Fibroblast of lung (primary cell): Measurements from ENCODE around the gene PNPT1. TPM values are rescaled to one million over a fixed set of nuclear protein-coding genes. Genes with fewer than 3 reads are reported as not detected.

Experiments used
- DNase-seq, 2 donors: peaks; one replicate each; pipeline versions ENCODE4 v3.0.0 to v3.0.0-alpha.2; 2010; ENCODE audit warnings: low read depth in 2 of 2
- H2AFZ ChIP-seq: 2 replicates; pipeline ENCODE4 v1.5.1; 2012; ENCODE audit warnings: low read length, control low read depth, inconsistent platforms
- H3K27ac ChIP-seq: 2 replicates; pipeline ENCODE4 v1.5.1; 2011; ENCODE audit warnings: low read length, control low read depth; ENCODE audit not compliant: insufficient read depth
- H3K27me3 ChIP-seq: 2 replicates; pipeline ENCODE4 v1.5.1; 2011; ENCODE audit warnings: mild to moderate bottlenecking, low read length; ENCODE audit not compliant: control insufficient read depth, insufficient read depth
- H3K36me3 ChIP-seq: 2 replicates; pipeline ENCODE4 v1.5.1; 2011; ENCODE audit warnings: low read length; ENCODE audit not compliant: control insufficient read depth, insufficient read depth
- H3K4me1 ChIP-seq: 2 replicates; pipeline ENCODE4 v1.5.1; 2011; ENCODE audit warnings: low read length; ENCODE audit not compliant: control insufficient read depth, insufficient read depth; ENCODE audit errors: extremely low read depth
- H3K4me2 ChIP-seq: 2 replicates; pipeline ENCODE4 v1.5.1; 2011; ENCODE audit warnings: low read length, control low read depth; ENCODE audit not compliant: insufficient read depth; ENCODE audit errors: extremely low read depth
- H3K4me3 ChIP-seq, 4 experiments: fragments of 200-600 bp in 1 of 4; sonication (generic) in 1 of 4; replicated peaks in 1 of 4; 2 replicates each; pipeline ENCODE4 v1.5.1; 2011 to 2016; ENCODE audit warnings: low read length in 4 of 4, low read depth in 3 of 4, mild to moderate bottlenecking in 3 of 4, control low read depth in 2 of 4, inconsistent platforms in 1 of 4, mixed read lengths in 1 of 4; ENCODE audit not compliant: insufficient read depth in 1 of 4; ENCODE audit errors: control extremely low read depth in 1 of 4
- H3K79me2 ChIP-seq: 2 replicates; pipeline ENCODE4 v1.5.1; 2012; ENCODE audit warnings: mild to moderate bottlenecking, low read length, inconsistent platforms; ENCODE audit not compliant: control insufficient read depth, insufficient read depth
- H3K9ac ChIP-seq: 2 replicates; pipeline ENCODE4 v1.5.1; 2011; ENCODE audit warnings: mild to moderate bottlenecking, low read length, control low read depth; ENCODE audit not compliant: insufficient read depth
- H3K9me3 ChIP-seq: 2 replicates; pipeline ENCODE4 v1.5.1; 2012; ENCODE audit warnings: low read depth, low read length; ENCODE audit not compliant: control insufficient read depth, insufficient read depth
- H4K20me1 ChIP-seq: 2 replicates; pipeline ENCODE4 v1.5.1; 2011; ENCODE audit warnings: low read length; ENCODE audit not compliant: control insufficient read depth, insufficient read depth; ENCODE audit errors: extremely low read depth
- EZH2 ChIP-seq: IDR thresholded peaks from 2 replicates; pipeline ENCODE4 v1.5.1; 2012; ENCODE audit warnings: low read length, control low read depth, mild to moderate bottlenecking; ENCODE audit errors: missing control alignments
- polyA plus RNA-seq, 2 donors: library from polyadenylated mRNA; depleted of rRNA in 1 of 2; stranded (reverse) in 1 of 2; unstranded in 1 of 2; fragments of >200 nt; gene quantifications; 2 replicates each; pipeline ENCODE4 v1.2.1, GENCODE V29; 2011 to 2012; ENCODE audit warnings: missing spikeins in 1 of 2
- total RNA-seq: library from RNA; depleted of rRNA; stranded (reverse); fragments of >200 nt; gene quantifications from 2 replicates; pipeline ENCODE4 v1.2.1, GENCODE V29; 2014
- TF ChIP-seq, protein P1 (sequence below), 2 donors: IDR thresholded peaks in 1 of 2; conservative IDR thresholded peaks in 1 of 2; 1 replicate in 1 of 2; 2 replicates in 1 of 2; pipeline ENCODE4 v1.5.1; 2011 to 2012; ENCODE audit warnings: low read length in 2 of 2, control low read depth in 1 of 2, inconsistent platforms in 1 of 2, low read depth in 1 of 2, mild to moderate bottlenecking in 1 of 2

Gene PNPT1
- total and polyA plus RNA-seq, 2 donors (not counting 1 experiment from before 2014, with no cell fraction given): 13.1 to 14.2 TPM

DNA sequence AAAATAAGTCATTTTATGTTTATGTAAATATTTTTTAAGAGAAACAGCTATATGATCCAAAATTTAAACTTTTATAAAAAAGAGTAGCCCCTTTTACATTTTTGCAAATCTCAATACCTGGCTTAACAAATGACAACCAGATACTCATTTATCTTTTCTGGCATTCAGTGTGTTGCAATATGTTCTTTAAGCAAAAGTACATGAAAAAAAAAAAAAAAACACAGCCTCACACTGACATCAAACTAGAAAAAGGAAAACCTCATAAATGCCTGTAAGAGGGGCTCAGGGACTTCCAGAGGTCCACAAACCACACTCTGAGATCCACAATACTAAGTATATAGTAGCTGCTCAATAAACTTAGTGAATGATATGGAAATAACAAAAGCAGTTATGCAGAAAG is 98.1 kb downstream of the PNPT1 start:
- H3K4me2 ChIP-seq: no peak overlapping the region
- H3K9me3 ChIP-seq: no peaks in the 10 kb centered on the region
- no peak overlapping the region for H3K9ac ChIP-seq
- no peaks in the 10 kb centered on the region for H4K20me1 ChIP-seq
- no peak overlapping the region for H2AFZ ChIP-seq
- TF ChIP-seq, protein P1, sequence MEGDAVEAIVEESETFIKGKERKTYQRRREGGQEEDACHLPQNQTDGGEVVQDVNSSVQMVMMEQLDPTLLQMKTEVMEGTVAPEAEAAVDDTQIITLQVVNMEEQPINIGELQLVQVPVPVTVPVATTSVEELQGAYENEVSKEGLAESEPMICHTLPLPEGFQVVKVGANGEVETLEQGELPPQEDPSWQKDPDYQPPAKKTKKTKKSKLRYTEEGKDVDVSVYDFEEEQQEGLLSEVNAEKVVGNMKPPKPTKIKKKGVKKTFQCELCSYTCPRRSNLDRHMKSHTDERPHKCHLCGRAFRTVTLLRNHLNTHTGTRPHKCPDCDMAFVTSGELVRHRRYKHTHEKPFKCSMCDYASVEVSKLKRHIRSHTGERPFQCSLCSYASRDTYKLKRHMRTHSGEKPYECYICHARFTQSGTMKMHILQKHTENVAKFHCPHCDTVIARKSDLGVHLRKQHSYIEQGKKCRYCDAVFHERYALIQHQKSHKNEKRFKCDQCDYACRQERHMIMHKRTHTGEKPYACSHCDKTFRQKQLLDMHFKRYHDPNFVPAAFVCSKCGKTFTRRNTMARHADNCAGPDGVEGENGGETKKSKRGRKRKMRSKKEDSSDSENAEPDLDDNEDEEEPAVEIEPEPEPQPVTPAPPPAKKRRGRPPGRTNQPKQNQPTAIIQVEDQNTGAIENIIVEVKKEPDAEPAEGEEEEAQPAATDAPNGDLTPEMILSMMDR (conservative IDR thresholded peaks at IDR 0.05 in 1 of 2, IDR thresholded peaks at IDR 0.05 in 1 of 2; ENCODE audit: low read depth in 1 of 2, low read length in 2 of 2): no peak
- no peak for TF ChIP-seq EZH2
- peaks cover 4% of the 10 kb centered on the region for H3K36me3 ChIP-seq
- DNase-seq: peak in 1 of 2 donors; percentile 49
- H3K27me3 ChIP-seq: no peaks in the 10 kb centered on the region
- H3K4me3 ChIP-seq: no peak overlapping the region
- no peak overlapping the region for H3K27ac ChIP-seq
- peaks cover 3% of the 10 kb centered on the region for H3K79me2 ChIP-seq
- H3K4me1 ChIP-seq: peaks cover 5% of the 10 kb centered on the region

DNA sequence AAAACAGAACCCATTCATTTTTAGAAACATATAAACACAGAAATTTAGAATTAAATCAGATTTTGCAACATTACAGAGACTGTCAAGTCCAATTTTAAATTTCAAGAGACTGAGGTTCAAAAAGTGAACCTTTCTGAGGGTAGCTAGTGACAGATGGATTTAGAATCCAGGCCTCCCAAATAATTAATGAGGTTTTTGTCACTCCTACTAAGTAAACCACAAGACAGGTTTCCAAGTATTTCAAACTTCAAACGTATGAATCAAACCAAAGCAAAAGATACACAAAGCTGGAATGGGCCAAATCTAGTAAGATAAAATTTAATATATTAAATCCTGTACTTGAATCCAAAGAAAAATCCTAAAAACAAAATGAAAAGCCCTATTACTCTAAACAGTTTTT is 101.5 kb downstream of the PNPT1 start:
- no peak overlapping the region for H3K9ac ChIP-seq
- no peak overlapping the region for H3K27ac ChIP-seq
- H3K4me3 ChIP-seq: no peak overlapping the region
- DNase-seq: peak in 1 of 2 donors; percentile 26
- no peak overlapping the region for H2AFZ ChIP-seq
- H3K79me2 ChIP-seq: peaks cover 5% of the 10 kb centered on the region
- no peaks in the 10 kb centered on the region for H3K36me3 ChIP-seq
- no peaks in the 10 kb centered on the region for H3K27me3 ChIP-seq
- H4K20me1 ChIP-seq: no peaks in the 10 kb centered on the region
- H3K4me2 ChIP-seq: no peak overlapping the region
- TF ChIP-seq, protein P1 (conservative IDR thresholded peaks at IDR 0.05 in 1 of 2, IDR thresholded peaks at IDR 0.05 in 1 of 2; ENCODE audit: low read depth in 1 of 2, low read length in 2 of 2): no peak
- TF ChIP-seq EZH2: no peak
- H3K9me3 ChIP-seq: no peaks in the 10 kb centered on the region
- peaks cover 5% of the 10 kb centered on the region for H3K4me1 ChIP-seq

DNA sequence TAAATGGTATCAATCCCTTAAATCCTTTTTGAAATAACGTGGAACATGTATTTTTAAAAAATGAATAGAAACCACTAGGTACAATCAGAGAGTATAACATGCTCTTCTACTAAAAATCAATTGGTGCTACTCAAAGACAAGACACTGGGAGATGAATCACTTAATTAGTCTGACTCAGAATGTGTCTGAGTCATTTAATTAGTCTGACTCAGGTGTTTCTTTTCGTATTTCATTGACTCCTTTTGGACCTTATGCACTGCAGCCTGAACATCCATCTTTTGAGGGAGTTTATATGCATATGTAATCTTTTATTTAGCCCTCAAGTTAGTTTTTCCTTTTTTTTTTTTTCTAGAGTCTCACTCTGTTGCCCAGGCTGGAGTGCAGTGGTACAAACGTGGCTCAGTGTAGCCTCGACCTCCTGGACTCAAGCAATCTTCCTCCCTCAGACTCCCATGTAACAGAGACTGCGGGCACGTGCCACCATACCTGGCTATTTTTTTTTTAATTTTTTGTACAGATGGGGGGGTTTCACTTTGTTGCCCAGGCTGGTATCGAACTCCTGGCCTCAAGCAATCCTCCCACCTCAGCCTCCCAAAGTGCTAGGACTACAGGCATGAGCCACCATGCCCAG is 102.7 kb downstream of the PNPT1 start:
- H3K27ac ChIP-seq: no peak overlapping the region
- DNase-seq: peak; percentile 12 to 53
- TF ChIP-seq EZH2: no peak
- TF ChIP-seq, protein P1 (conservative IDR thresholded peaks at IDR 0.05 in 1 of 2, IDR thresholded peaks at IDR 0.05 in 1 of 2; ENCODE audit: low read depth in 1 of 2, low read length in 2 of 2): no peak

More for the DNA sequence above, 102.7 kb downstream of the PNPT1 start:
- Histone ChIP-seq H3K4me1 (peaks cover 5% of the 10 kb centered on the region), H2AFZ (no peak overlapping the region), H3K9me3 (no peaks in the 10 kb centered on the region), H4K20me1 (no peaks in the 10 kb centered on the region), H3K4me3 (no peak overlapping the region), H3K4me2 (no peak overlapping the region), H3K79me2 (peaks cover 5% of the 10 kb centered on the region), H3K9ac (no peak overlapping the region), H3K36me3 (no peaks in the 10 kb centered on the region), H3K27me3 (no peaks in the 10 kb centered on the region)
